GM19372 (cell line): ENCODE measurements around the gene ZFAND3.
"Not testable (repeated sequence)": the region's sequence is repeated elsewhere in the genome, so short reads cannot be mapped to it uniquely, and the experiment has no call there.

Experiments
- ATAC-seq: cut with Tn5 transposase; IDR thresholded peaks from one replicate; pipeline ENCODE4 v1.9.1; 2021; ENCODE audit warnings: mild to moderate bottlenecking, low read depth, moderate library complexity; ENCODE audit not compliant: unreplicated experiment

Gene ZFAND3

GRCh38 chr6:37988696-37989095, 169.2 kb downstream of the ZFAND3 start:
- ATAC-seq = no peak

- ATAC-seq = no peak
Observed at GRCh38 chr6:37990762-37991525, 171.4 kb downstream of the ZFAND3 start.

GRCh38 chr6:37992749-37993148, 173.2 kb downstream of the ZFAND3 start:
- no peak for ATAC-seq

- not testable (repeated sequence) for ATAC-seq
Observed at GRCh38 chr6:37993194-37993593, 173.7 kb downstream of the ZFAND3 start.

- no peak for ATAC-seq
Observed at GRCh38 chr6:37993596-37993995, 174.1 kb downstream of the ZFAND3 start.

GRCh38 chr6:37994223-37994622, 174.7 kb downstream of the ZFAND3 start:
- ATAC-seq = no peak

- no peak for ATAC-seq
Observed at GRCh38 chr6:37998366-37998765, 178.8 kb downstream of the ZFAND3 start.

GRCh38 chr6:38001386-38001785, 181.9 kb downstream of the ZFAND3 start:
- ATAC-seq = no peak

- no peak for ATAC-seq
Observed at GRCh38 chr6:38004908-38005307, 185.4 kb downstream of the ZFAND3 start.

- no peak for ATAC-seq
Observed at GRCh38 chr6:38011937-38012336, 192.4 kb downstream of the ZFAND3 start.

- no peak for ATAC-seq
Observed at GRCh38 chr6:38012573-38012972, 193.0 kb downstream of the ZFAND3 start.

GRCh38 chr6:38015341-38015740, 195.8 kb downstream of the ZFAND3 start:
- no peak for ATAC-seq

- no peak for ATAC-seq
Observed at GRCh38 chr6:38016824-38017223, 197.3 kb downstream of the ZFAND3 start.

- ATAC-seq = no peak
Observed at GRCh38 chr6:38018755-38019165, 199.2 kb downstream of the ZFAND3 start.

- ATAC-seq = no peak
Observed at GRCh38 chr6:38020593-38020992, 201.1 kb downstream of the ZFAND3 start.

- ATAC-seq = no peak
Observed at GRCh38 chr6:38021029-38021428, 201.5 kb downstream of the ZFAND3 start.

GRCh38 chr6:38021571-38021970, 202.0 kb downstream of the ZFAND3 start:
- ATAC-seq = no peak

- no peak for ATAC-seq
Observed at GRCh38 chr6:38022688-38023087, 203.2 kb downstream of the ZFAND3 start.

GRCh38 chr6:38024908-38025307, 205.4 kb downstream of the ZFAND3 start:
- ATAC-seq = no peak

- ATAC-seq = no peak
Observed at GRCh38 chr6:38025451-38025850, 205.9 kb downstream of the ZFAND3 start.

GRCh38 chr6:38027685-38028373, 208.3 kb downstream of the ZFAND3 start:
- no peak for ATAC-seq

- ATAC-seq = no peak
Observed at GRCh38 chr6:38030380-38030779, 210.9 kb downstream of the ZFAND3 start.
